Sigmoid colon (tissue), 7 donors: ENCODE measurements around the gene DHFR. TPM values are rescaled to one million over a fixed set of nuclear protein-coding genes. Genes with fewer than 3 reads are reported as not detected.
"Not testable (repeated sequence)": the region's sequence is repeated elsewhere in the genome, so short reads cannot be mapped to it uniquely, and the experiment has no call there.

Experiments
- DNase-seq: peaks from one replicate; pipeline ENCODE4 v3.0.0-alpha.2; 2019
- H3K27ac ChIP-seq, 4 donors: fragments of 200-600 bp; sonication (generic); one replicate each; pipeline ENCODE4 v1.5.1; 2016 to 2019; ENCODE audit warnings: mild to moderate bottlenecking in 1 of 4
- H3K27me3 ChIP-seq, 3 donors: fragments of 200-600 bp; sonication (generic); one replicate each; pipeline ENCODE4 v1.5.1; 2019; ENCODE audit warnings: mild to moderate bottlenecking in 1 of 3
- H3K36me3 ChIP-seq, 4 donors: fragments of 200-600 bp; sonication (generic); one replicate each; pipeline ENCODE4 v1.5.1; 2016 to 2019
- H3K4me1 ChIP-seq, 4 donors: fragments of 200-600 bp; sonication (generic); one replicate each; pipeline ENCODE4 v1.5.1; 2017 to 2019
- H3K4me3 ChIP-seq, 4 donors: fragments of 200-600 bp; sonication (generic); one replicate each; pipeline ENCODE4 v1.5.1; 2017 to 2019; ENCODE audit warnings: mild to moderate bottlenecking in 2 of 4, moderate library complexity in 1 of 4
- H3K9me3 ChIP-seq, 4 donors: fragments of 200-600 bp in 3 of 4; sonication (generic) in 3 of 4; one replicate each; pipeline versions ENCODE4 v1.5.1 to v1.6.1; 2013 to 2019
- CTCF ChIP-seq, 4 experiments: fragments of 450-650 bp in 3 of 4; fragments of 200-600 bp in 1 of 4; IDR thresholded peaks; one replicate each; pipeline ENCODE4 v1.5.1; 2016 to 2019; ENCODE audit warnings: antibody characterized with exemption in 4 of 4, mild to moderate bottlenecking in 3 of 4, moderate library complexity in 2 of 4
- EP300 ChIP-seq, 4 donors: sonication (generic); formaldehyde crosslinking; IDR thresholded peaks; one replicate each; pipeline ENCODE4 v1.6.1; 2017; ENCODE audit warnings: antibody characterized with exemption in 4 of 4
- POLR2A ChIP-seq, 2 donors: fragments of 450-650 bp; IDR thresholded peaks; one replicate each; pipeline ENCODE4 v1.6.1; 2016; ENCODE audit warnings: antibody characterized with exemption in 2 of 2, mild to moderate bottlenecking in 2 of 2, moderate library complexity in 2 of 2
- POLR2AphosphoS5 ChIP-seq, 4 donors: sonication (generic); formaldehyde crosslinking; IDR thresholded peaks; one replicate each; pipeline ENCODE4 v1.6.1; 2017; ENCODE audit warnings: antibody characterized with exemption in 4 of 4
- WGBS, 2 donors: extraction: QIAGEN DNeasy Blood & Tissue Kit; methylation state at CpG; one replicate each; pipeline ENCODE4 v1.1.7; 2013; 5-methylcytosine and 5-hydroxymethylcytosine counted together
- intact Hi-C: fragments of 100-400 bp; cut with DNase I; formaldehyde crosslinking; loops from one replicate; pipeline ENCODE4 v1.15.1; 2023
- polyA plus RNA-seq, 3 donors: library from polyadenylated mRNA; stranded (reverse); fragments of 200-250 nt; gene quantifications; one replicate each; pipeline ENCODE4 v1.2.3, GENCODE V29; 2013
- total RNA-seq, 4 donors: library from RNA; depleted of rRNA; stranded (reverse); fragments of >200 nt; gene quantifications; one replicate each; pipeline ENCODE4 v1.1.0, GENCODE V29; 2016
- donor health status: healthy with polysubstance abuse.
- donor health status: Bipolar disorder and iron deficiency.
- donor health status: healthy.

Gene DHFR
- total and polyA plus RNA-seq, 7 donors = 5.6 to 34.0 (median 9.0) TPM

GRCh38 chr5:80672140-80672736, 17.5 kb upstream of the DHFR start:
- peak; percentile 77 for DNase-seq
- TF ChIP-seq POLR2AphosphoS5 (IDR thresholded peaks at IDR 0.05) (no peak), EP300 (IDR thresholded peaks at IDR 0.05) (no peak), CTCF (IDR thresholded peaks at IDR 0.05) (peak; percentile 42 to 76 (median 73)), POLR2A (IDR thresholded peaks at IDR 0.05) (no peak)
- Histone ChIP-seq H3K4me3 (no peak overlapping the region), H3K27me3 (no peaks in the 10 kb centered on the region), H3K4me1 (no peaks in the 10 kb centered on the region), H3K9me3 (no peaks in the 10 kb centered on the region), H3K36me3 (peaks cover 0 to 55% (median 6%) of the 10 kb centered on the region in 4 donors), H3K27ac (no peak overlapping the region)
- intact Hi-C loops = loop anchor here (5.0 to 10.0 kb wide), 2 partner anchors 185 to 633 kb away; partner anchors contain the start of genes FAM151B and ZCCHC9
- WGBS, 2 donors = 23 to 37% methylated on average over 7 of the region's 7 CpGs

GRCh38 chr5:80668016-80668969, 13.5 kb upstream of the DHFR start:
- H3K27ac ChIP-seq = no peak overlapping the region
- no peaks in the 10 kb centered on the region for H3K4me1 ChIP-seq
- no peak overlapping the region for H3K4me3 ChIP-seq
- no peaks in the 10 kb centered on the region for H3K27me3 ChIP-seq
- H3K36me3 ChIP-seq = peaks cover 0 to 46% (median 5%) of the 10 kb centered on the region in 4 donors
- intact Hi-C loops = no loop called here
- WGBS, 2 donors = 55 to 74% methylated on average over 16 of the region's 16 CpGs
- H3K9me3 ChIP-seq = no peaks in the 10 kb centered on the region
- TF ChIP-seq POLR2A (IDR thresholded peaks at IDR 0.05) (no peak), POLR2AphosphoS5 (IDR thresholded peaks at IDR 0.05) (no peak), EP300 (IDR thresholded peaks at IDR 0.05) (no peak)
- DNase-seq = no peak

GRCh38 chr5:80667384-80667783, 12.6 kb upstream of the DHFR start:
- TF ChIP-seq POLR2AphosphoS5 (IDR thresholded peaks at IDR 0.05) (no peak), EP300 (IDR thresholded peaks at IDR 0.05) (no peak), CTCF (IDR thresholded peaks at IDR 0.05) (no peak), POLR2A (IDR thresholded peaks at IDR 0.05) (no peak)
- intact Hi-C loops = no loop called here
- Histone ChIP-seq H3K4me1 (no peaks in the 10 kb centered on the region), H3K27ac (no peak overlapping the region), H3K36me3 (peaks cover 0 to 44% (median 3%) of the 10 kb centered on the region in 4 donors), H3K27me3 (no peaks in the 10 kb centered on the region), H3K9me3 (no peaks in the 10 kb centered on the region), H3K4me3 (no peak overlapping the region)
- DNase-seq = no peak
- WGBS, 2 donors = 96 to 97% methylated on average over 8 of the region's 8 CpGs

- no peak overlapping the region for H3K4me3 ChIP-seq
- no peak for DNase-seq
- 96 to 97% methylated on average over 4 of the region's 4 CpGs for WGBS, 2 donors
- TF ChIP-seq POLR2AphosphoS5 (IDR thresholded peaks at IDR 0.05) (no peak), POLR2A (IDR thresholded peaks at IDR 0.05) (no peak), CTCF (IDR thresholded peaks at IDR 0.05) (no peak), EP300 (IDR thresholded peaks at IDR 0.05) (no peak)
- H3K36me3 ChIP-seq = peaks cover 0 to 61% (median 3%) of the 10 kb centered on the region in 4 donors
- no peaks in the 10 kb centered on the region for H3K9me3 ChIP-seq
- intact Hi-C loops = no loop called here
- no peak overlapping the region for H3K27ac ChIP-seq
- no peaks in the 10 kb centered on the region for H3K4me1 ChIP-seq
- H3K27me3 ChIP-seq = no peaks in the 10 kb centered on the region
These were observed 10.3 kb upstream of the DHFR start for GRCh38 chr5:80665057-80665456.

- no peak overlapping the region for H3K4me3 ChIP-seq
- DNase-seq = no peak
- no peaks in the 10 kb centered on the region for H3K4me1 ChIP-seq
- no peaks in the 10 kb centered on the region for H3K9me3 ChIP-seq
- 49 to 93% methylated on average over 1 of the region's 1 CpG for WGBS, 2 donors
- intact Hi-C loops = loop anchor here (5.0 kb wide), 1 partner anchor 255 kb away; the partner anchor contains the start of gene ZFYVE16
- no peaks in the 10 kb centered on the region for H3K27me3 ChIP-seq
- H3K27ac ChIP-seq = no peak overlapping the region
- peaks cover 0 to 78% (median 14%) of the 10 kb centered on the region in 4 donors for H3K36me3 ChIP-seq
- TF ChIP-seq EP300 (IDR thresholded peaks at IDR 0.05) = no peak
- no peak for TF ChIP-seq POLR2AphosphoS5 (IDR thresholded peaks at IDR 0.05)
- TF ChIP-seq POLR2A (IDR thresholded peaks at IDR 0.05) = no peak
- no peak for TF ChIP-seq CTCF (IDR thresholded peaks at IDR 0.05)
These were observed 7.3 kb upstream of the DHFR start for GRCh38 chr5:80662108-80662507.

GRCh38 chr5:80660661-80661060, 5.9 kb upstream of the DHFR start:
- not testable (repeated sequence) for DNase-seq, H3K4me3 ChIP-seq, H3K9me3 ChIP-seq, H3K27ac ChIP-seq, H3K4me1 ChIP-seq, H3K27me3 ChIP-seq
- intact Hi-C loops = loop anchor here (5.0 kb wide), 1 partner anchor 253 kb away; the partner anchor contains the start of gene ZFYVE16
- peaks cover 0 to 73% (median 15%) of the 10 kb centered on the region in 4 donors for H3K36me3 ChIP-seq
- WGBS, 2 donors = 91 to 93% methylated on average over 7 of the region's 7 CpGs
